GM23338 (cell line): ENCODE results near the gene MID1.

Source experiments
- CTCF ChIP-seq, 2 experiments: fragments of 200-600 bp in 1 of 2; sonication (generic) in 1 of 2; conservative IDR thresholded peaks; 2 replicates each; pipeline versions ENCODE4 v1.5.1 to v1.6.1; 2016 to 2017; ENCODE audit warnings: antibody characterized with exemption in 2 of 2, low read depth in 2 of 2, mild to moderate bottlenecking in 2 of 2, moderate library complexity in 1 of 2
- EZH2 ChIP-seq: fragments of 200-600 bp; sonication (generic); IDR thresholded peaks from one replicate; pipeline ENCODE4 v1.8.0; 2017; ENCODE audit warnings: antibody characterized with exemption, mild to moderate bottlenecking, low read depth; ENCODE audit not compliant: unreplicated experiment
- JUNB ChIP-seq: IDR thresholded peaks from one replicate; pipeline ENCODE4 v1.6.1; 2016; ENCODE audit warnings: antibody characterized with exemption; ENCODE audit not compliant: unreplicated experiment
- POLR2AphosphoS5 ChIP-seq: IDR thresholded peaks from 2 replicates; pipeline ENCODE4 v1.6.1; 2016; ENCODE audit warnings: antibody characterized with exemption, low read depth
- ZNF462 ChIP-seq: fragments of 250-450 bp; sonication (Bioruptor Pico); IDR thresholded peaks from 2 replicates; pipeline ENCODE4 v1.5.0; 2020; ENCODE audit warnings: mild to moderate bottlenecking, moderate library complexity

- TF ChIP-seq EZH2, result no peak
- no peak for TF ChIP-seq CTCF (conservative IDR thresholded peaks at IDR 0.05; ENCODE audit: low read depth in 2 of 2)
- TF ChIP-seq ZNF462, result no peak
- TF ChIP-seq POLR2AphosphoS5, result no peak
- no peak for TF ChIP-seq JUNB
Measured at GRCh38 chrX:10602646-10603045, 17.7 kb downstream of the MID1 start.
